ENCODE results near the gene TNRC18.

- no peak for TF ChIP-seq POLR2AphosphoS5 (IDR thresholded peaks at IDR 0.05; ENCODE audit: low read depth, low read length)
- no peak for TF ChIP-seq POLR2A (IDR thresholded peaks at IDR 0.05; ENCODE audit: low read depth, low read length)
- TF ChIP-seq TAF1 (IDR thresholded peaks at IDR 0.05; ENCODE audit: low read depth, low read length), result no peak
- TF ChIP-seq POU2F2 (IDR thresholded peaks at IDR 0.05; ENCODE audit: low read depth, low read length), result peak; percentile 80; the same call in 1 of the 2 replicates
Measured at GRCh38 chr7:5435291-5436002, 11.8 kb upstream of the TNRC18 start.
